CD4-positive, alpha-beta T cell (primary cell): ENCODE data around the gene KRTAP10-5. TPM values are rescaled to one million over a fixed set of nuclear protein-coding genes. Genes with fewer than 3 reads are reported as not detected.

Experiments
- ATAC-seq: fragments of 200-7000 bp; cut with Tn5 transposase; one replicate; pipeline ENCODE4 v1.10.0; 2022; ENCODE audit warnings: mild to moderate bottlenecking; ENCODE audit not compliant: poor library complexity
- CTCF ChIA-PET: fragments of 350-600 bp; sonication (Branson Sonifier 250); formaldehyde crosslinking; loops from one replicate; lab custom pipeline; 2021; ENCODE audit warnings: antibody characterized with exemption, inconsistent platforms; lab: Charles Lee
- POLR2A ChIA-PET: fragments of 350-600 bp; sonication (Branson Sonifier 250); formaldehyde crosslinking; loops from one replicate; lab custom pipeline; 2021; ENCODE audit warnings: antibody characterized with exemption, inconsistent platforms; lab: Charles Lee
- DNase-seq, 14 experiments: peaks; one replicate each; pipeline ENCODE4 v3.0.0-alpha.2; 2013 to 2020; ENCODE audit warnings: mixed read lengths in 2 of 14
- H3K27ac ChIP-seq, 2 donors: one replicate each; pipeline versions ENCODE4 v1.5.1 to v1.7.0; 2013; ENCODE audit warnings: low read length in 2 of 2, low read depth in 1 of 2, mild to moderate bottlenecking in 1 of 2
- H3K27me3 ChIP-seq, 2 experiments: 1 replicate in 1 of 2; 2 replicates in 1 of 2; pipeline versions ENCODE4 v1.6.1 to v1.7.0; 2013; ENCODE audit warnings: low read length in 2 of 2, control low read depth in 1 of 2, mild to moderate bottlenecking in 1 of 2, moderate library complexity in 1 of 2; ENCODE audit not compliant: insufficient read depth in 2 of 2, control insufficient read depth in 1 of 2
- H3K36me3 ChIP-seq: one replicate; pipeline ENCODE4 v1.6.1; 2013; ENCODE audit warnings: low read length, control low read depth; ENCODE audit not compliant: insufficient read depth
- H3K4me1 ChIP-seq: one replicate; pipeline ENCODE4 v1.6.1; 2013; ENCODE audit warnings: low read length, control low read depth; ENCODE audit not compliant: insufficient read depth
- H3K4me3 ChIP-seq: one replicate; pipeline ENCODE4 v1.5.1; 2013; ENCODE audit warnings: mild to moderate bottlenecking, low read length, moderate library complexity
- H3K9me3 ChIP-seq, 2 experiments: 1 replicate in 1 of 2; 2 replicates in 1 of 2; pipeline versions ENCODE4 v1.6.1 to v1.7.0; 2013; ENCODE audit warnings: low read length in 2 of 2, mild to moderate bottlenecking in 2 of 2, control low read depth in 1 of 2, moderate library complexity in 1 of 2; ENCODE audit not compliant: control insufficient read depth in 1 of 2, insufficient read depth in 1 of 2
- H3K27ac Mint-ChIP-seq: one replicate; pipeline ENCODE4 v1.8.0; 2020; ENCODE audit warnings: mixed read lengths
- H3K27me3 Mint-ChIP-seq: one replicate; pipeline ENCODE4 v1.8.0; 2021; ENCODE audit warnings: mixed read lengths
- H3K36me3 Mint-ChIP-seq: one replicate; pipeline ENCODE4 v1.8.0; 2021; ENCODE audit warnings: low read depth, mixed read lengths
- H3K4me1 Mint-ChIP-seq: one replicate; pipeline ENCODE4 v1.8.0; 2021; ENCODE audit warnings: low read depth, mixed read lengths
- H3K4me3 Mint-ChIP-seq: one replicate; pipeline ENCODE4 v1.8.0; 2020; ENCODE audit warnings: mild to moderate bottlenecking, mixed read lengths
- H3K9me3 Mint-ChIP-seq: one replicate; pipeline ENCODE4 v1.8.0; 2020; ENCODE audit warnings: mixed read lengths
- CTCF ChIP-seq: fragments of 200-600 bp; IDR thresholded peaks from one replicate; pipeline ENCODE4 v1.8.0; 2022; ENCODE audit warnings: antibody characterized with exemption, mild to moderate bottlenecking
- intact Hi-C, 2 experiments: fragments of 100-400 bp; cut with DNase I in 1 of 2; cut with micrococcal nuclease in 1 of 2; formaldehyde crosslinking; loops; one replicate each; pipeline versions ENCODE4 v1.15.1 to v1.9.0; 2023 to 2025; cut with DNase I, micrococcal nuclease
- total RNA-seq, 174 experiments: library from RNA in 2 of 174; stranded (reverse) in 2 of 174; gene quantifications; one replicate each; pipeline ENCODE4 v1.2.3 and lab custom pipeline; 2021 to 2026

The KRTAP10-5 gene
- total RNA-seq, 2 experiments from 2014 or later = not detected

- Histone ChIP-seq H3K4me3 (no peak overlapping the region), H3K36me3 (no peaks in the 10 kb centered on the region), H3K27ac (no peak overlapping the region), H3K27me3 (no peaks in the 10 kb centered on the region), H3K4me1 (no peaks in the 10 kb centered on the region), H3K9me3 (peaks cover 0 to 4% of the 10 kb centered on the region in 2 experiments)
- ChIA-PET POLR2A (no interaction called here), CTCF (no interaction called here)
- TF ChIP-seq CTCF = no peak
- DNase-seq (no peak), ATAC-seq (no peak)
- Mint-ChIP-seq H3K9me3 (no peaks in the 10 kb centered on the region), H3K4me1 (no peaks in the 10 kb centered on the region), H3K27me3 (no peaks in the 10 kb centered on the region), H3K27ac (no peak overlapping the region), H3K36me3 (no peaks in the 10 kb centered on the region), H3K4me3 (no peak overlapping the region)
- intact Hi-C loops = no loop called here
Observed at GRCh38 chr21:44533121-44533890, 47.1 kb downstream of the KRTAP10-5 start.

- Mint-ChIP-seq H3K27me3 (no peaks in the 10 kb centered on the region), H3K27ac (no peak overlapping the region), H3K9me3 (no peaks in the 10 kb centered on the region), H3K36me3 (no peaks in the 10 kb centered on the region), H3K4me3 (no peak overlapping the region), H3K4me1 (no peaks in the 10 kb centered on the region)
- ChIA-PET POLR2A (no interaction called here), CTCF (no interaction called here)
- Histone ChIP-seq H3K4me3 (no peak overlapping the region), H3K36me3 (no peaks in the 10 kb centered on the region), H3K9me3 (peaks cover 0 to 4% of the 10 kb centered on the region in 2 experiments), H3K27me3 (no peaks in the 10 kb centered on the region), H3K27ac (no peak overlapping the region), H3K4me1 (no peaks in the 10 kb centered on the region)
- no peak for TF ChIP-seq CTCF
- DNase-seq = no peak
- intact Hi-C loops = no loop called here
- ATAC-seq = no peak
Observed at GRCh38 chr21:44532712-44533111, 47.7 kb downstream of the KRTAP10-5 start.

GRCh38 chr21:44531606-44532564 is 48.5 kb downstream of the KRTAP10-5 start:
- H3K4me1 Mint-ChIP-seq = no peaks in the 10 kb centered on the region
- Histone ChIP-seq H3K4me1 (no peaks in the 10 kb centered on the region), H3K27ac (no peak overlapping the region), H3K9me3 (peaks cover 0 to 4% of the 10 kb centered on the region in 2 experiments), H3K27me3 (no peaks in the 10 kb centered on the region), H3K4me3 (no peak overlapping the region), H3K36me3 (no peaks in the 10 kb centered on the region)
- H3K36me3 Mint-ChIP-seq = no peaks in the 10 kb centered on the region
- intact Hi-C loops = no loop called here
- ATAC-seq (no peak), DNase-seq (no peak)
- no peak for TF ChIP-seq CTCF
- ChIA-PET POLR2A (no interaction called here), CTCF (interaction anchor here (0.6 kb wide), 1 partner anchor 48 kb away, joined by 3 read pairs; the partner anchor contains the start of gene KRTAP10-5)
- no peak overlapping the region for H3K27ac Mint-ChIP-seq
- H3K9me3 Mint-ChIP-seq = no peaks in the 10 kb centered on the region
- no peaks in the 10 kb centered on the region for H3K27me3 Mint-ChIP-seq
- H3K4me3 Mint-ChIP-seq = no peak overlapping the region
